A549 (cell line): ENCODE results near the gene MYOF. TPM values are rescaled to one million over a fixed set of nuclear protein-coding genes. Genes with fewer than 3 reads are reported as not detected.
"Not testable (repeated sequence)": the region's sequence is repeated elsewhere in the genome, so short reads cannot be mapped to it uniquely, and the experiment has no call there.

Source experiments
- ATAC-seq, 2 experiments: fragments of 200-7000 bp in 1 of 2; fragments of >200 bp in 1 of 2; cut with Nextera tagmentation in 1 of 2; cut with Tn5 transposase in 1 of 2; 3 replicates each; pipeline versions ENCODE4 v1.8.0 to v1.9.1; 2018 to 2020; ENCODE audit warnings: mild to moderate bottlenecking in 1 of 2, moderate library complexity in 1 of 2
- CTCF ChIA-PET: fragments of 300-600 bp; sonication (Branson Sonifier 250); formaldehyde crosslinking; extraction: SDS; loops from one replicate; lab custom pipeline; 2021; ENCODE audit warnings: antibody characterized with exemption, inconsistent platforms; lab: Yijun Ruan, JAX
- POLR2A ChIA-PET: fragments of 350-600 bp; formaldehyde crosslinking; extraction: SDS; loops from one replicate; lab custom pipeline; 2021; ENCODE audit warnings: antibody characterized with exemption, inconsistent platforms; lab: Yijun Ruan, JAX
- DNase-seq, 2 experiments: peaks; one replicate each; pipeline versions ENCODE4 v3.0.0 to v3.0.0-alpha.2; 2011 to 2016; ENCODE audit warnings: low read depth in 1 of 2, low spot score in 1 of 2
- FAIRE-seq: peaks from 2 replicates; lab custom pipeline; 2011; peaks lifted over from hg19 to GRCh38; lab: Jason Lieb, UNC
- H3K27ac ChIP-seq, 2 experiments: fragments of >200 bp; sonication (Bioruptor Twin); formaldehyde crosslinking; 3 replicates each; pipeline ENCODE4 v1.5.1; 2016 to 2017
- H3K4me1 ChIP-seq: fragments of >200 bp; sonication (Bioruptor Twin); formaldehyde crosslinking; 3 replicates; pipeline ENCODE4 v1.6.1; 2016
- H3K4me2 ChIP-seq: fragments of >200 bp; sonication (Bioruptor Twin); formaldehyde crosslinking; 3 replicates; pipeline ENCODE4 v1.6.1; 2016
- H3K4me3 ChIP-seq: fragments of >200 bp; sonication (Bioruptor Twin); formaldehyde crosslinking; 3 replicates; pipeline ENCODE4 v1.5.1; 2016
- H3K9me3 ChIP-seq: fragments of >200 bp; sonication (Bioruptor Twin); formaldehyde crosslinking; 3 replicates; pipeline ENCODE4 v1.6.1; 2016
- BCL3 ChIP-seq: fragments of >200 bp; sonication (Bioruptor Twin); formaldehyde crosslinking; IDR thresholded peaks from 3 replicates; pipeline ENCODE4 v1.6.1; 2016
- BHLHE40 ChIP-seq: IDR thresholded peaks from 2 replicates; pipeline ENCODE4 v1.6.1; 2012; ENCODE audit warnings: low read depth, low read length, inconsistent platforms
- CEBPB ChIP-seq, 2 experiments: fragments of >200 bp in 1 of 2; sonication (Bioruptor Twin) in 1 of 2; formaldehyde crosslinking in 1 of 2; IDR thresholded peaks; 2 replicates each; pipeline ENCODE4 v1.6.1; 2012 to 2016
- EHF ChIP-seq: fragments of 250-450 bp; sonication (Bioruptor Pico); IDR thresholded peaks from 2 replicates; pipeline ENCODE4 v1.5.0; 2020; ENCODE audit warnings: mild to moderate bottlenecking
- EP300 ChIP-seq, 2 experiments: fragments of >200 bp; sonication (Bioruptor Twin); formaldehyde crosslinking; IDR thresholded peaks; 2 replicates in 1 of 2; 3 replicates in 1 of 2; pipeline ENCODE4 v1.6.1; 2016 to 2017
- ESRRA ChIP-seq: fragments of 150-350 bp; IDR thresholded peaks from 2 replicates; pipeline ENCODE4 v1.6.1; 2014; ENCODE audit warnings: mild to moderate bottlenecking, low read length, borderline replicate concordance
- FOSL2 ChIP-seq, 2 experiments: fragments of 450-650 bp in 1 of 2; fragments of >200 bp in 1 of 2; sonication (Bioruptor Twin) in 1 of 2; formaldehyde crosslinking; IDR thresholded peaks; 2 replicates each; pipeline versions ENCODE4 v1.5.0 to v1.6.1; 2016 to 2020; ENCODE audit warnings: mild to moderate bottlenecking in 1 of 2, moderate library complexity in 1 of 2
- FOXS1 ChIP-seq: fragments of 250-450 bp; sonication (Bioruptor Pico); IDR thresholded peaks from 2 replicates; pipeline ENCODE4 v1.5.0; 2020; ENCODE audit warnings: mild to moderate bottlenecking, moderate library complexity
- HDAC2 ChIP-seq: fragments of 200-600 bp; sonication (generic); IDR thresholded peaks from 2 replicates; pipeline ENCODE4 v1.6.1; 2016
- HMGXB4 ChIP-seq: fragments of 250-450 bp; sonication (Bioruptor Pico); IDR thresholded peaks from 2 replicates; pipeline ENCODE4 v1.5.0; 2021; ENCODE audit warnings: mild to moderate bottlenecking, moderate library complexity, borderline replicate concordance
- KDM1A ChIP-seq: fragments of 200-600 bp; sonication (generic); IDR thresholded peaks from 2 replicates; pipeline ENCODE4 v1.6.1; 2016; ENCODE audit warnings: low read depth, mild to moderate bottlenecking
- MAFK ChIP-seq: fragments of 450-650 bp; IDR thresholded peaks from 2 replicates; pipeline ENCODE4 v1.6.1; 2014; ENCODE audit not compliant: partially characterized antibody
- MYC ChIP-seq: IDR thresholded peaks from 2 replicates; pipeline ENCODE4 v1.6.1; 2012; ENCODE audit warnings: mild to moderate bottlenecking, inconsistent platforms, low read length, improper control_type of control experiment, borderline replicate concordance
- NFE2L2 ChIP-seq: fragments of 150-350 bp; conservative IDR thresholded peaks from 2 replicates; pipeline ENCODE4 v1.6.1; 2014; ENCODE audit warnings: low read length
- NPAS2 ChIP-seq: fragments of 250-450 bp; sonication (Bioruptor Pico); IDR thresholded peaks from 2 replicates; pipeline ENCODE4 v1.8.0; 2022; ENCODE audit warnings: mild to moderate bottlenecking, moderate library complexity, borderline replicate concordance
- RAD21 ChIP-seq, 2 experiments: fragments of >200 bp in 1 of 2; sonication (Bioruptor Twin) in 1 of 2; formaldehyde crosslinking in 1 of 2; IDR thresholded peaks in 1 of 2; conservative IDR thresholded peaks in 1 of 2; 2 replicates in 1 of 2; 3 replicates in 1 of 2; pipeline ENCODE4 v1.6.1; 2012 to 2018; ENCODE audit warnings: inconsistent platforms in 1 of 2
- SMC3 ChIP-seq: fragments of >200 bp; sonication (Bioruptor Twin); formaldehyde crosslinking; IDR thresholded peaks from 3 replicates; pipeline ENCODE4 v1.6.1; 2018; ENCODE audit warnings: inconsistent platforms
- TP53 ChIP-seq: fragments of 250-450 bp; sonication (Bioruptor Pico); IDR thresholded peaks from 2 replicates; pipeline ENCODE4 v1.5.0; 2021; ENCODE audit warnings: mild to moderate bottlenecking, moderate library complexity
- ZC3H11A ChIP-seq: fragments of 450-650 bp; IDR thresholded peaks from 2 replicates; pipeline ENCODE4 v1.6.1; 2014; ENCODE audit warnings: antibody characterized with exemption, mild to moderate bottlenecking
- WGBS: methylation state at CpG from one replicate; pipeline ENCODE4 v1.1.6; 2017; ENCODE audit errors: missing lambda C conversion rate; 5-methylcytosine and 5-hydroxymethylcytosine counted together
- polyA plus RNA-seq, 4 experiments: library from polyadenylated mRNA; depleted of rRNA in 3 of 4; stranded (reverse); fragments of >200 nt; fragmentation: RNase III in 1 of 4; extraction: RNeasy Plus Mini Kit Qiagen cat#74134 plus additional on column Dnase treatment in 1 of 4; gene quantifications; 2 replicates in 3 of 4; 3 replicates in 1 of 4; pipeline ENCODE4 v1.2.3, GENCODE V29; 2011 to 2017
- TF ChIP-seq, protein P1 (sequence below): fragments of 450-650 bp; IDR thresholded peaks from 2 replicates; pipeline ENCODE4 v1.6.1; 2014; ENCODE audit warnings: antibody characterized with exemption
- TF ChIP-seq, protein P2 (sequence below): fragments of 200-600 bp; sonication (generic); IDR thresholded peaks from 2 replicates; pipeline ENCODE4 v1.6.1; 2016; ENCODE audit warnings: antibody characterized with exemption, mild to moderate bottlenecking, moderate library complexity
- TF ChIP-seq, protein P3 (sequence below): fragments of >200 bp; sonication (Bioruptor Twin); formaldehyde crosslinking; IDR thresholded peaks from 3 replicates; pipeline ENCODE4 v1.5.1; 2016

Gene MYOF
- polyA plus RNA-seq, 2 of the 4 experiments (the other 2 are of a cell fraction): 190 to 265 TPM

- peak overlapping the region; percentile 63 to 74 for H3K27ac ChIP-seq
- CTCF ChIA-PET: interaction anchor here (0.7 to 5.2 kb wide), 3 partner anchors 207 to 391 kb away, joined by 3 to 30 read pairs (median 3); no protein-coding TSS in a partner anchor
- FAIRE-seq: no peak
- peaks cover 29% of the 10 kb centered on the region for H3K4me1 ChIP-seq
- WGBS: 100% methylated on average over 1 of the region's 1 CpG
- H3K4me2 ChIP-seq: no peak overlapping the region
- TF ChIP-seq EP300 (IDR thresholded peaks at IDR 0.05) (no peak), CEBPB (IDR thresholded peaks at IDR 0.05) (no peak), TP53 (CRISPR knock-in tag) (no peak), RAD21 (conservative IDR thresholded peaks at IDR 0.05 in 1 of 2, IDR thresholded peaks at IDR 0.05 in 1 of 2) (no peak), BCL3 (no peak), NFE2L2 (no peak)
- TF ChIP-seq, protein P1, sequence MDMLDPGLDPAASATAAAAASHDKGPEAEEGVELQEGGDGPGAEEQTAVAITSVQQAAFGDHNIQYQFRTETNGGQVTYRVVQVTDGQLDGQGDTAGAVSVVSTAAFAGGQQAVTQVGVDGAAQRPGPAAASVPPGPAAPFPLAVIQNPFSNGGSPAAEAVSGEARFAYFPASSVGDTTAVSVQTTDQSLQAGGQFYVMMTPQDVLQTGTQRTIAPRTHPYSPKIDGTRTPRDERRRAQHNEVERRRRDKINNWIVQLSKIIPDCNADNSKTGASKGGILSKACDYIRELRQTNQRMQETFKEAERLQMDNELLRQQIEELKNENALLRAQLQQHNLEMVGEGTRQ: no peak
- ATAC-seq: no peak
- H3K4me3 ChIP-seq: no peak overlapping the region
- POLR2A ChIA-PET: interaction anchor here (0.7 kb wide), 1 partner anchor 392 kb away, joined by 3 read pairs; no protein-coding TSS in a partner anchor
- no peak for DNase-seq
- H3K9me3 ChIP-seq: no peaks in the 10 kb centered on the region
Measured at GRCh38 chr10:93287775-93288174, 194.4 kb downstream of the MYOF start.

GRCh38 chr10:93284246-93284645 lies 197.9 kb downstream of the MYOF start:
- CTCF ChIA-PET: interaction anchor here (1.8 to 5.2 kb wide), 3 partner anchors 203 to 277 kb away, joined by 6 to 30 read pairs (median 6); no protein-coding TSS in a partner anchor
- DNase-seq, H3K27ac ChIP-seq, H3K4me2 ChIP-seq, H3K9me3 ChIP-seq, FAIRE-seq, POLR2A ChIA-PET, H3K4me3 ChIP-seq, ATAC-seq: not testable (repeated sequence)
- peaks cover 11% of the 10 kb centered on the region for H3K4me1 ChIP-seq
- WGBS: 92% methylated on average over 7 of the region's 11 CpGs

GRCh38 chr10:93281367-93281720 lies 200.8 kb downstream of the MYOF start:
- no peak for ATAC-seq
- FAIRE-seq: no peak
- no peak for TF ChIP-seq FOXS1 (CRISPR knock-in tag)
- TF ChIP-seq, protein P1: no peak
- TF ChIP-seq EHF (CRISPR knock-in tag): no peak
- TF ChIP-seq CEBPB (IDR thresholded peaks at IDR 0.05): no peak
- no peak for TF ChIP-seq NPAS2 (CRISPR knock-in tag)
- no peak for TF ChIP-seq ESRRA
- no peak for TF ChIP-seq KDM1A
- no peak for TF ChIP-seq ZC3H11A
- TF ChIP-seq BHLHE40: no peak
- no peak for TF ChIP-seq FOSL2 (IDR thresholded peaks at IDR 0.05)
- TF ChIP-seq FOSL2 (CRISPR knock-in tag; IDR thresholded peaks at IDR 0.05): no peak
- no peak for TF ChIP-seq MYC
- TF ChIP-seq HMGXB4 (CRISPR knock-in tag): no peak
- no peak for TF ChIP-seq HDAC2
- no peak for TF ChIP-seq SMC3
- no peak for TF ChIP-seq MAFK
- TF ChIP-seq, protein P2, sequence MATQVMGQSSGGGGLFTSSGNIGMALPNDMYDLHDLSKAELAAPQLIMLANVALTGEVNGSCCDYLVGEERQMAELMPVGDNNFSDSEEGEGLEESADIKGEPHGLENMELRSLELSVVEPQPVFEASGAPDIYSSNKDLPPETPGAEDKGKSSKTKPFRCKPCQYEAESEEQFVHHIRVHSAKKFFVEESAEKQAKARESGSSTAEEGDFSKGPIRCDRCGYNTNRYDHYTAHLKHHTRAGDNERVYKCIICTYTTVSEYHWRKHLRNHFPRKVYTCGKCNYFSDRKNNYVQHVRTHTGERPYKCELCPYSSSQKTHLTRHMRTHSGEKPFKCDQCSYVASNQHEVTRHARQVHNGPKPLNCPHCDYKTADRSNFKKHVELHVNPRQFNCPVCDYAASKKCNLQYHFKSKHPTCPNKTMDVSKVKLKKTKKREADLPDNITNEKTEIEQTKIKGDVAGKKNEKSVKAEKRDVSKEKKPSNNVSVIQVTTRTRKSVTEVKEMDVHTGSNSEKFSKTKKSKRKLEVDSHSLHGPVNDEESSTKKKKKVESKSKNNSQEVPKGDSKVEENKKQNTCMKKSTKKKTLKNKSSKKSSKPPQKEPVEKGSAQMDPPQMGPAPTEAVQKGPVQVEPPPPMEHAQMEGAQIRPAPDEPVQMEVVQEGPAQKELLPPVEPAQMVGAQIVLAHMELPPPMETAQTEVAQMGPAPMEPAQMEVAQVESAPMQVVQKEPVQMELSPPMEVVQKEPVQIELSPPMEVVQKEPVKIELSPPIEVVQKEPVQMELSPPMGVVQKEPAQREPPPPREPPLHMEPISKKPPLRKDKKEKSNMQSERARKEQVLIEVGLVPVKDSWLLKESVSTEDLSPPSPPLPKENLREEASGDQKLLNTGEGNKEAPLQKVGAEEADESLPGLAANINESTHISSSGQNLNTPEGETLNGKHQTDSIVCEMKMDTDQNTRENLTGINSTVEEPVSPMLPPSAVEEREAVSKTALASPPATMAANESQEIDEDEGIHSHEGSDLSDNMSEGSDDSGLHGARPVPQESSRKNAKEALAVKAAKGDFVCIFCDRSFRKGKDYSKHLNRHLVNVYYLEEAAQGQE: no peak
- TF ChIP-seq, protein P3, sequence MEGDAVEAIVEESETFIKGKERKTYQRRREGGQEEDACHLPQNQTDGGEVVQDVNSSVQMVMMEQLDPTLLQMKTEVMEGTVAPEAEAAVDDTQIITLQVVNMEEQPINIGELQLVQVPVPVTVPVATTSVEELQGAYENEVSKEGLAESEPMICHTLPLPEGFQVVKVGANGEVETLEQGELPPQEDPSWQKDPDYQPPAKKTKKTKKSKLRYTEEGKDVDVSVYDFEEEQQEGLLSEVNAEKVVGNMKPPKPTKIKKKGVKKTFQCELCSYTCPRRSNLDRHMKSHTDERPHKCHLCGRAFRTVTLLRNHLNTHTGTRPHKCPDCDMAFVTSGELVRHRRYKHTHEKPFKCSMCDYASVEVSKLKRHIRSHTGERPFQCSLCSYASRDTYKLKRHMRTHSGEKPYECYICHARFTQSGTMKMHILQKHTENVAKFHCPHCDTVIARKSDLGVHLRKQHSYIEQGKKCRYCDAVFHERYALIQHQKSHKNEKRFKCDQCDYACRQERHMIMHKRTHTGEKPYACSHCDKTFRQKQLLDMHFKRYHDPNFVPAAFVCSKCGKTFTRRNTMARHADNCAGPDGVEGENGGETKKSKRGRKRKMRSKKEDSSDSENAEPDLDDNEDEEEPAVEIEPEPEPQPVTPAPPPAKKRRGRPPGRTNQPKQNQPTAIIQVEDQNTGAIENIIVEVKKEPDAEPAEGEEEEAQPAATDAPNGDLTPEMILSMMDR: no peak

More at GRCh38 chr10:93281367-93281720, 200.8 kb downstream of the MYOF start:
- Histone ChIP-seq H3K4me2 (no peak overlapping the region), H3K4me3 (no peak overlapping the region), H3K4me1 (no peaks in the 10 kb centered on the region), H3K27ac (no peak overlapping the region), H3K9me3 (no peaks in the 10 kb centered on the region)
- ChIA-PET CTCF (interaction anchor here (1.2 to 2.3 kb wide), 4 partner anchors 9 to 201 kb away, joined by 3 to 11 read pairs (median 4); no protein-coding TSS in a partner anchor), POLR2A (no interaction called here)
- DNase-seq: no peak
- 84% methylated on average over 3 of the region's 3 CpGs for WGBS
